Osteoblast (primary cell): ENCODE data around the gene SLC39A5. TPM values are rescaled to one million over a fixed set of nuclear protein-coding genes. Genes with fewer than 3 reads are reported as not detected.
"Not testable (repeated sequence)": the region's sequence is repeated elsewhere in the genome, so short reads cannot be mapped to it uniquely, and the experiment has no call there.

Source experiments
- DNase-seq: peaks from one replicate; pipeline ENCODE4 v3.0.0; 2011; ENCODE audit warnings: low spot score, mixed read lengths; ENCODE audit not compliant: insufficient read length; ENCODE audit errors: missing footprints
- H2AFZ ChIP-seq: 2 replicates; pipeline ENCODE4 v1.6.0; 2011; ENCODE audit warnings: mild to moderate bottlenecking, low read length
- H3K27ac ChIP-seq: 2 replicates; pipeline ENCODE4 v1.5.1; 2011; ENCODE audit warnings: mild to moderate bottlenecking, low read depth, low read length, moderate library complexity
- H3K27me3 ChIP-seq: 2 replicates; pipeline ENCODE4 v1.6.0; 2012; ENCODE audit warnings: mild to moderate bottlenecking, control low read depth, inconsistent platforms, low read length, moderate library complexity; ENCODE audit not compliant: insufficient read depth
- H3K36me3 ChIP-seq: 2 replicates; pipeline ENCODE4 v1.5.1; 2011; ENCODE audit warnings: mild to moderate bottlenecking, low read length, control low read depth, moderate library complexity; ENCODE audit not compliant: insufficient read depth
- H3K4me1 ChIP-seq: 2 replicates; pipeline ENCODE4 v1.5.1; 2011; ENCODE audit warnings: mild to moderate bottlenecking, low read length, control low read depth, moderate library complexity; ENCODE audit not compliant: insufficient read depth
- H3K4me2 ChIP-seq: 2 replicates; pipeline ENCODE4 v1.6.0; 2011; ENCODE audit warnings: mild to moderate bottlenecking, low read length; ENCODE audit not compliant: insufficient read depth
- H3K4me3 ChIP-seq: fragments of 200-600 bp; sonication (generic); 3 replicates; pipeline ENCODE4 v1.5.1; 2012; ENCODE audit warnings: mild to moderate bottlenecking, low read length, inconsistent platforms; ENCODE audit not compliant: insufficient read depth
- H3K79me2 ChIP-seq: 2 replicates; pipeline ENCODE4 v1.6.0; 2012; ENCODE audit warnings: mild to moderate bottlenecking, low read length, control low read depth, inconsistent platforms; ENCODE audit not compliant: insufficient read depth
- H3K9me3 ChIP-seq: 2 replicates; pipeline ENCODE4 v1.5.1; 2011; ENCODE audit warnings: low read depth, low read length, control low read depth
- H4K20me1 ChIP-seq: 2 replicates; pipeline ENCODE4 v1.6.0; 2012; ENCODE audit warnings: mild to moderate bottlenecking, low read length, control low read depth; ENCODE audit not compliant: insufficient read depth
- CTCF ChIP-seq: IDR thresholded peaks from 2 replicates; pipeline ENCODE4 v1.5.1; 2011; ENCODE audit warnings: mild to moderate bottlenecking, low read depth, low read length, moderate library complexity; ENCODE audit errors: extremely low read depth
- total RNA-seq: library from RNA; depleted of rRNA; stranded (reverse); fragments of >200 nt; gene quantifications from 2 replicates; pipeline ENCODE4 v1.2.3, GENCODE V29; 2012

SLC39A5 gene
- total RNA-seq, 1 donor: not detected

- Histone ChIP-seq H3K36me3 (peaks cover 28% of the 10 kb centered on the region), H3K27ac (peak overlapping the region; percentile 76), H2AFZ (peak overlapping the region; percentile 98), H3K4me2 (peak overlapping the region; percentile 92), H3K79me2 (no peaks in the 10 kb centered on the region), H3K27me3 (no peaks in the 10 kb centered on the region), H3K9me3 (no peaks in the 10 kb centered on the region), H4K20me1 (no peaks in the 10 kb centered on the region), H3K4me3 (peak overlapping the region; percentile 81), H3K4me1 (peaks cover 11% of the 10 kb centered on the region)
- peak; percentile 74 for DNase-seq
- TF ChIP-seq CTCF: no peak
These were observed 37.7 kb downstream of the SLC39A5 start for GRCh38 chr12:56267443-56268071.

GRCh38 chr12:56271031-56271430 lies 41.2 kb downstream of the SLC39A5 start:
- Histone ChIP-seq H3K27me3 (no peaks in the 10 kb centered on the region), H3K9me3 (no peaks in the 10 kb centered on the region), H3K79me2 (no peaks in the 10 kb centered on the region), H3K4me1 (peaks cover 11% of the 10 kb centered on the region), H3K27ac (no peak overlapping the region), H3K4me3 (no peak overlapping the region), H3K36me3 (peaks cover 59% of the 10 kb centered on the region), H4K20me1 (no peaks in the 10 kb centered on the region), H3K4me2 (no peak overlapping the region), H2AFZ (no peak overlapping the region)
- DNase-seq: peak; percentile 53
- TF ChIP-seq CTCF: peak; percentile 54

- H3K36me3 ChIP-seq: peaks cover 70% of the 10 kb centered on the region
- H2AFZ ChIP-seq, DNase-seq, H3K4me3 ChIP-seq, H3K9me3 ChIP-seq, H4K20me1 ChIP-seq, H3K4me1 ChIP-seq, H3K27ac ChIP-seq, H3K27me3 ChIP-seq, H3K4me2 ChIP-seq, H3K79me2 ChIP-seq: not testable (repeated sequence)
These were observed 42.6 kb downstream of the SLC39A5 start for GRCh38 chr12:56272468-56272867.

GRCh38 chr12:56274299-56274698 lies 44.4 kb downstream of the SLC39A5 start:
- H3K27ac ChIP-seq: no peak overlapping the region
- DNase-seq: peak; percentile 65
- H4K20me1 ChIP-seq: no peaks in the 10 kb centered on the region
- H3K36me3 ChIP-seq: peaks cover 85% of the 10 kb centered on the region
- no peaks in the 10 kb centered on the region for H3K79me2 ChIP-seq
- H3K4me2 ChIP-seq: no peak overlapping the region
- H3K27me3 ChIP-seq: no peaks in the 10 kb centered on the region
- H2AFZ ChIP-seq: no peak overlapping the region
- H3K4me3 ChIP-seq: no peak overlapping the region
- TF ChIP-seq CTCF: no peak
- no peaks in the 10 kb centered on the region for H3K4me1 ChIP-seq
- no peaks in the 10 kb centered on the region for H3K9me3 ChIP-seq
